ENCODE data around the gene NR3C2. TPM values are rescaled to one million over a fixed set of nuclear protein-coding genes. Genes with fewer than 3 reads are reported as not detected.

The NR3C2 gene
- total RNA-seq, 2 donors from 2014 or later, result 41.0 to 42.5 TPM

DNA sequence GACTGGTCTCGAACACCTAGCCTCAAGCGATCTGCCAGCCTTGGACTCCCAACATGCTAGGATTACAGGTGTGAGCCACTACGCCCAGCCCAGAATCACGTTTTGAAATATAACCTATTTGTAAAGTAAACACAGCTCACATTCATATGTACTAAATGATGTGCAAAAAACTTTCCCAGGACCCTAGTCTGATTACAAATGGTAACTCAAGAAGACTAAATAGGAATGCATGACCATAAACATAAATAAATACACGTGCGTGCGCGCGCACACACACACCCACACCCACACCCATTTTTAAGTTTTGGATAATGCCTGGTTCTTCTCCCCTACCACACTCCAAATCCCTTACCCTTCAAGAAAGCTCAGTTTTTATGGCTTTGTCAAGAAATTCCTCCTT lies 163.9 kb downstream of the NR3C2 start:
- peaks cover 2% of the 10 kb centered on the region for H3K36me3 Mint-ChIP-seq (ENCODE audit: low read depth)
- H3K9me3 ChIP-seq (ENCODE audit: control insufficient read depth, low read length, poor library complexity, severe bottlenecking), result no peaks in the 10 kb centered on the region
- DNase-seq (no peak), ATAC-seq (no peak)
- H3K4me3 Mint-ChIP-seq, result no peak overlapping the region
- no peaks in the 10 kb centered on the region for H3K27me3 Mint-ChIP-seq
- H3K4me1 Mint-ChIP-seq, result peaks cover 21% of the 10 kb centered on the region
- no peak overlapping the region for H3K27ac Mint-ChIP-seq

DNA sequence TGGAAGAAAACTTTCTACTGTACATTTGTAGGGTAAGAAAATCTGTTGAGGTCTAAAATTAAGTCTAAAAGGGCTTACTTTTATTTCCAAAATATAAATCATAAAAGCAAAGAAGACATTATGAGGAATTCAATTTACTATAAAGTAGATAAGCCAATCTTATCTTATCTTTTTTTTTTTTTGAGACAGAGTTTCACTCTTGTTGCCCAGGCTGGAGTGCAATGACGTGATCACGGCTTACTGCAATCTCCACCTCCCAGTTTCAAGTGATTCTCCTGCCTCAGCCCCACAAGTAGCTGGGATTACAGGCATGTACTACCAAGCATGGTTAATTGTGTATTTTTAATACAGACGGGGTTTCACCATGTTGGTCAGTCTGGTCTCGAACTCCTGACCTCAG lies 166.9 kb downstream of the NR3C2 start:
- ATAC-seq (no peak), DNase-seq (no peak)
- H3K9me3 ChIP-seq (ENCODE audit: control insufficient read depth, low read length, poor library complexity, severe bottlenecking), result no peaks in the 10 kb centered on the region
- H3K27ac Mint-ChIP-seq, result no peak overlapping the region
- peaks cover 17% of the 10 kb centered on the region for H3K4me1 Mint-ChIP-seq
- no peak overlapping the region for H3K4me3 Mint-ChIP-seq
- peaks cover 2% of the 10 kb centered on the region for H3K36me3 Mint-ChIP-seq (ENCODE audit: low read depth)
- no peaks in the 10 kb centered on the region for H3K27me3 Mint-ChIP-seq

DNA sequence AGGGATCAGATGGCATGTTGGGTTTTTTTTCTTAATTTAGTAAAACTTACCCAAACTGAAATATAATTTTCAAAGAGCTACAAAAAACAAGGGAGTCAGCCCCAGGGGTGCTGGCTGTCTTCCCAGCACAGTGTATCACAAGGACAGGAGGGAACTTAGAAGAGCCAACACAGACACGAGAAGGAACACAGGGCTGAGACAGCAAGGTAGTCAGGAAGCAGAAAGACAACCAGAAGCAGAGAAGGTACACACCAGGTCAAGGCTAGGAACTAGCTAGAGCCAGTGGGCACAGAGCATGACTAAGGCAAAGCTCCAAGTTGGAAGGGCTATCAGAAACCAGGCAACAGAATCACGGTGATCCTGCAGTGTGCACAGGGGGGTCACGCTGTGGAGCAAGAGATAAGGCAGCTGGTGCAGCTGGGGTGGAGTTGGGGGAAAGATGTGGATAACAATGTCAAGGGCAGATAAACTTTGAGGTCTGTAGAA lies 168.7 kb downstream of the NR3C2 start:
- H3K9me3 ChIP-seq (ENCODE audit: control insufficient read depth, low read length, poor library complexity, severe bottlenecking), result no peaks in the 10 kb centered on the region
- H3K4me3 Mint-ChIP-seq, result no peak overlapping the region
- H3K27me3 Mint-ChIP-seq, result no peaks in the 10 kb centered on the region
- H3K4me1 Mint-ChIP-seq, result peaks cover 24% of the 10 kb centered on the region
- H3K27ac Mint-ChIP-seq, result no peak overlapping the region
- H3K36me3 Mint-ChIP-seq (ENCODE audit: low read depth), result peaks cover 2% of the 10 kb centered on the region
- no peak for DNase-seq
- no peak for ATAC-seq

DNA sequence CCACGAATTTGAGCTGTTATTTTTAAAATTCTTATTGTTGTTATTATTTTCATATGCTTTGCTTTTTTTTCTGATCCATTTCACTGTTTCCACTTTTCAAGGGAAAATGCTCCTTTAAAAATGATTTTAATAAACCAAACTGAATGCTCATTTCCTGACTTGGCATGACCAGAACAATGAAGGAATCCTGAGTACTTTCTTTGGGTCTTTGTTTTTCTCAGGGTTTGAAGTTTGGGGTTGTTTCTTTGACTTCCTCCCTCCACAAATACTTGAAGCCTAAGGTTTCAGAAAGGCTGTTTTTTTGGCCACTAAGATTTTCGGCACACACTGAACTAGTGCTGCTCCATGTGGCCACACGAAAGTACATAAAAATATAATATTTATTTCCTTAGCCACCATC lies 171.0 kb downstream of the NR3C2 start:
- no peaks in the 10 kb centered on the region for H3K9me3 ChIP-seq (ENCODE audit: control insufficient read depth, low read length, poor library complexity, severe bottlenecking)
- ATAC-seq (no peak), DNase-seq (no peak)
- Mint-ChIP-seq H3K27me3 (no peaks in the 10 kb centered on the region), H3K4me1 (peaks cover 22% of the 10 kb centered on the region), H3K4me3 (no peak overlapping the region), H3K27ac (peak overlapping the region; percentile 39), H3K36me3 (ENCODE audit: low read depth) (peaks cover 2% of the 10 kb centered on the region)

DNA sequence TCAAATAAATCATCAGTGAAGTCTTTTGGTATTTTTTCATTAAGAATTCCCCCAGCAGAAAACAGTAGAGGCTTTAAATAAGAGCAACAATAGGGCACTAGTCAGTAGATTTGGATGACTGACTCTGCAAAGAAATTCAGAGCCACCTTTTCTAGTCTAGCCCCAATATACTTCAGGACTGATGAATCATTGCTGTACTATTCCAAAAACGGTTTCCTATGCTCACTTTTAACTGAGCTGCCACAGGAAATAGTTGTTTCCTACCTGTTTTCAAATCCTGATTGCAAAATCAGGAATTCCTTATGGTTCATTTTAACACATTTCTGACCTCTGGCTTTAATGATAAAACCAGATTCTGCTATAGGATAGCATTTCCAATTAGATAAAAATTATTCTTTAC lies 171.6 kb downstream of the NR3C2 start:
- Mint-ChIP-seq H3K4me3 (no peak overlapping the region), H3K36me3 (ENCODE audit: low read depth) (peaks cover 2% of the 10 kb centered on the region), H3K4me1 (peaks cover 24% of the 10 kb centered on the region), H3K27me3 (no peaks in the 10 kb centered on the region), H3K27ac (no peak overlapping the region)
- ATAC-seq, result no peak
- no peaks in the 10 kb centered on the region for H3K9me3 ChIP-seq (ENCODE audit: control insufficient read depth, low read length, poor library complexity, severe bottlenecking)
- no peak for DNase-seq

DNA sequence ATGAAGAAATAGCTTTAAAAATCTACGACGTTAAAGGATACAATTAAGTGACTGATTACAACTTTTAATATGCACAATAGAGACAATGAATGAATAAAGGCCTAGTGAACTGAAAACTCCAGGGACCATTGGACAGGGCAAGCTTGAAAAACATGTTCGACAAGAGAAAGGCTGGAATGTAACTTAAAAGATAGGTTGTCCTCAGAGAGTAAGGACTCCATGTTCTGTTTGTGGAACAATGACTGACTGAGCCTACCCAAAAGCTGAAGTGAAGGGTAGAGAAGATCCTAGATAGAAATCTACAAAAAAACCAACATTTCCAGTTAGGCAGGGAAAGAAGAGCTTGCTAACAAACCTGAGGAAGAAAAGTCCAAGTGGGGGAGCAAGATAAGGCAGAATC lies 173.4 kb downstream of the NR3C2 start:
- Mint-ChIP-seq H3K4me1 (peaks cover 21% of the 10 kb centered on the region), H3K4me3 (no peak overlapping the region), H3K27me3 (no peaks in the 10 kb centered on the region), H3K27ac (no peak overlapping the region), H3K36me3 (ENCODE audit: low read depth) (peaks cover 2% of the 10 kb centered on the region)
- no peaks in the 10 kb centered on the region for H3K9me3 ChIP-seq (ENCODE audit: control insufficient read depth, low read length, poor library complexity, severe bottlenecking)
- DNase-seq (no peak), ATAC-seq (no peak)

DNA sequence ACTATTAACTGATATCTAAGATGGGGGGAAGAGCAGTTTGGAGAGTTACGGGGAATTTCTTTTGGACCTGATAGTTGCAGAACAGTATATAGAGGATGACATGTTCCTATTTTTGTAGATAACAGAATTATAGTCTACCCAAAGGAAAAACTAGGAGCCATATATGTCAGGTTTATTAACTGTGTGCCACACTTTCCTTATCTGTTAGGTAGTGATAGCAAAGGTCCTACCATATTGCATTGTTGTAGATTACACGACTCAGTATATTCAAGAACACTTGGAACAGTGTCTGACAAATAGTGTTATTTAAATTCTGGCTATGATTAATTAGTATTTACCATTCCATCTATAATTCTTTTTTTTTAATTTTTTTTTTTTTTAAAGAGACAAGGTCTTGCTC lies 175.3 kb downstream of the NR3C2 start:
- DNase-seq, result no peak
- H3K27me3 Mint-ChIP-seq, result no peaks in the 10 kb centered on the region
- peaks cover 1% of the 10 kb centered on the region for H3K36me3 Mint-ChIP-seq (ENCODE audit: low read depth)
- no peaks in the 10 kb centered on the region for H3K9me3 ChIP-seq (ENCODE audit: control insufficient read depth, low read length, poor library complexity, severe bottlenecking)
- H3K4me3 Mint-ChIP-seq, result no peak overlapping the region
- ATAC-seq, result no peak
- H3K4me1 Mint-ChIP-seq, result peaks cover 13% of the 10 kb centered on the region
- H3K27ac Mint-ChIP-seq, result no peak overlapping the region

DNA sequence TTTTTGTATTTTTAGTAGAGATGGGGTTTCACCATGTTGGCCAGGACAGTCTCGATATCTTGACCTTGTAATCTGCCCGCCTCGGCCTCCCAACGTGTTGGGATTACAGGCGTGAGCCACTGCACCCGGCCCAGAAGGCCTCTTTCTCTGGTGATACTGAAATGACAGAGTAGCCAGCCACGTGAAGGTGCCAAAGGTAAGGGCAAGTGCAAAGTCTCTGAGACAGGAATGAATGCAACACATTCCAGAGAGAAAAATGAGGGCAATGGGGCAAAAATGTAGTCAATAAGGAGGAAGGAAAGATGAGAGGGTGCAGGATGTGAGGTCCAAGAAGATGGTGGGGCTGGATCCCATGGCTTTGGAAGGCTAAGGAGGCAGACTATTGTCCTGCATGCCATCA lies 176.0 kb downstream of the NR3C2 start:
- no peaks in the 10 kb centered on the region for H3K9me3 ChIP-seq (ENCODE audit: control insufficient read depth, low read length, poor library complexity, severe bottlenecking)
- no peak overlapping the region for H3K4me3 Mint-ChIP-seq
- H3K27ac Mint-ChIP-seq, result no peak overlapping the region
- H3K36me3 Mint-ChIP-seq (ENCODE audit: low read depth), result no peaks in the 10 kb centered on the region
- H3K27me3 Mint-ChIP-seq, result no peaks in the 10 kb centered on the region
- DNase-seq (no peak), ATAC-seq (no peak)
- H3K4me1 Mint-ChIP-seq, result peaks cover 10% of the 10 kb centered on the region

DNA sequence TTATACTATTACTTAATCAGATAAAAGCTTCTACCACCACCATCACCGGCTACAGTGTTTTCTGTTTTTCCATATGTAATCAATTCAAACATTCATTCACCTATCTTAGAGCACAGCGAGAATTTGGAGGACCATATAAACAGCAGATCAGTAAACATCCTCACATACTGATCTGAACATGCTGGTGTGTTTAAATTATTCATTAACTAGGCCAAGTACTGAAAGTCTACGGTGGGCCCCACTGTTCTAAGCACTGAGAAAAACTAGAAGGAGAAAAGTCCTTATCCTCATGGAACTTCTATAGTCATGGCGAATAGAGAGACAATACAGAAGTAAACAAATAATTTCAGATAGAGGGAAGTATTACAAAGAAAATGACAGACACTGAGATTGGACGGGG lies 176.6 kb downstream of the NR3C2 start:
- Mint-ChIP-seq H3K27ac (no peak overlapping the region), H3K4me3 (no peak overlapping the region), H3K36me3 (ENCODE audit: low read depth) (no peaks in the 10 kb centered on the region), H3K27me3 (no peaks in the 10 kb centered on the region), H3K4me1 (peaks cover 10% of the 10 kb centered on the region)
- no peak for ATAC-seq
- DNase-seq, result no peak
- no peaks in the 10 kb centered on the region for H3K9me3 ChIP-seq (ENCODE audit: control insufficient read depth, low read length, poor library complexity, severe bottlenecking)

DNA sequence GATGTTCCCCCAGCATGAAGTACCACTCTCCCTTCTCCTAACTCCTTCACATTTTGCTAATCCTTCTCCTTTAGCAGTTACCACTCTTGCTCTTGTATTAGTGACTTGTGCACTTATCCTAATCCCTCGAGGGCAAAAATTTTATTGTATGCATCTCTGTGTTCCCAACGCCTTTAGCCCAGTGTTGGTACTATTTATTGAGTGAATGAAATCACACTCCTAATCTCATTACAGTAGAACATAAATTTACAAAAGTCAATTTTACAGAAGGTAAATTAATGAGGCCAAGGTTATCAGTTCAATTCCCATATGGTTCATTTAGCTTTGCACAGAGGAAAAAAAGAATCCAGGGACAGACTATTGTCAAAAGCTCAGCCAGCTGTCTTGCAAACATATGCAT lies 178.4 kb downstream of the NR3C2 start:
- H3K27me3 Mint-ChIP-seq, result no peaks in the 10 kb centered on the region
- no peak for ATAC-seq
- H3K4me1 Mint-ChIP-seq, result peaks cover 6% of the 10 kb centered on the region

DNA sequence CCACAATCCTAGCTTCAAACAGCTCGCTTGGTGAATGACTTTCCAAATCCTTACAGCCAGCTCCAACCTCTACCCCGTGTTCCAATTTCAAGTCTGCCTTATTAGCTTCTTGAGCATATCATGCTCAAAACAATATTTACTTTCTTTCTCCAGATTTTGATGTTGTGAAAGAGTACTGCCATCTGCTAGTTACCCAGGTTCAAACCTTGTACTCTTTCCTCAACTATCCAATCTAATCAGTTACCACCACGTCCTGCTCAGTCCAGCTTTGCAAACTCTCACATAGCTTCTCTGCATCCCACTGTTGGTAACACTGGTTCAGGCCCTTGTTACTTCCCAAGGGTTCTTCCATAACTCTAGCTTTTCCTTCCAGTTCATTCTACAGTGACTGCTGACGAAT lies 179.1 kb downstream of the NR3C2 start:
- no peaks in the 10 kb centered on the region for H3K36me3 Mint-ChIP-seq (ENCODE audit: low read depth)
- ATAC-seq (no peak), DNase-seq (no peak)
- no peak overlapping the region for H3K4me3 Mint-ChIP-seq
- H3K27ac Mint-ChIP-seq, result no peak overlapping the region
- H3K27me3 Mint-ChIP-seq, result no peaks in the 10 kb centered on the region
- no peaks in the 10 kb centered on the region for H3K9me3 ChIP-seq (ENCODE audit: control insufficient read depth, low read length, poor library complexity, severe bottlenecking)
- H3K4me1 Mint-ChIP-seq, result peaks cover 4% of the 10 kb centered on the region

More for the DNA sequence above, 178.4 kb downstream of the NR3C2 start:
- Mint-ChIP-seq H3K27ac (no peak overlapping the region), H3K36me3 (ENCODE audit: low read depth) (no peaks in the 10 kb centered on the region), H3K4me3 (no peak overlapping the region)
- H3K9me3 ChIP-seq (ENCODE audit: control insufficient read depth, low read length, poor library complexity, severe bottlenecking), result no peaks in the 10 kb centered on the region
- DNase-seq, result no peak

DNA sequence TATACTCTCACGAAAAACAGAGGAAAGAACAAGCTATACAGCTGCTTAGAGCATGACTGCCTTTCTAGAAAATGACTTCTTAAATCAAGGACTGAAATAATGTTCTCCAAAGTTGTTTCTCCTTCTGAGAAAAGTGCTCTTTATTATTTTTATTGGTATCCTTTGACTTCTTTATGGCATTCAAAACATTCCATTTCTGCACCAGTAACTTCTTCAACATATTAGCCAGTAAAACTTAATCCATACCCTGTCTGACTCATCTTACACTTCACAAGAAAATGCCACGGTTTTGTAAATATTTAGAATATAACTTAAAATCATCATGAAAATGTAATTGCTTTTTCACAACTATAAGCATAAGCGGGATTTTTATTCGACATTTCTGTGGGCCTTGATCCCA lies 180.4 kb downstream of the NR3C2 start:
- no peaks in the 10 kb centered on the region for H3K9me3 ChIP-seq (ENCODE audit: control insufficient read depth, low read length, poor library complexity, severe bottlenecking)
- no peak for DNase-seq
- Mint-ChIP-seq H3K27ac (no peak overlapping the region), H3K4me3 (no peak overlapping the region), H3K4me1 (peaks cover 5% of the 10 kb centered on the region), H3K27me3 (no peaks in the 10 kb centered on the region), H3K36me3 (ENCODE audit: low read depth) (no peaks in the 10 kb centered on the region)
- no peak for ATAC-seq

DNA sequence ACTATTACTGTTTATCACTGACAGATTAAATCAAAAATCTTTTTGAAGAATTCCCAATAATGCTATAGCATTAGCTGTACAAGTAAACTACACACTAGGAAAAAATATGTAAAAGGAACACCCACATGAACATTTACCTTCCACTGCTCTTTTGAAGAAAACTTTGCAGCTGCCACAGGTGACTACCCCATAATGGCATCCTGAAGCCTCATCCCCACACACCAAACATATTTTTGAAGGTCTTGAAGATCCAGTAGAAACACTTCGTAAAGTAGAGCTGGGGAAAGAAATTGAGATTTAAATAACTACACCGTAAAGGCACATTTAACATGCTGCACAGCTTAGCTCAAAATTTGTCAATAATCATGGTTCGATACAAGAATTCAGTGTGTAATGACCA lies 182.4 kb downstream of the NR3C2 start:
- ATAC-seq (no peak), DNase-seq (no peak)
- Mint-ChIP-seq H3K27ac (no peak overlapping the region), H3K27me3 (no peaks in the 10 kb centered on the region), H3K4me1 (peaks cover 8% of the 10 kb centered on the region), H3K4me3 (no peak overlapping the region), H3K36me3 (ENCODE audit: low read depth) (no peaks in the 10 kb centered on the region)
- no peaks in the 10 kb centered on the region for H3K9me3 ChIP-seq (ENCODE audit: control insufficient read depth, low read length, poor library complexity, severe bottlenecking)

DNA sequence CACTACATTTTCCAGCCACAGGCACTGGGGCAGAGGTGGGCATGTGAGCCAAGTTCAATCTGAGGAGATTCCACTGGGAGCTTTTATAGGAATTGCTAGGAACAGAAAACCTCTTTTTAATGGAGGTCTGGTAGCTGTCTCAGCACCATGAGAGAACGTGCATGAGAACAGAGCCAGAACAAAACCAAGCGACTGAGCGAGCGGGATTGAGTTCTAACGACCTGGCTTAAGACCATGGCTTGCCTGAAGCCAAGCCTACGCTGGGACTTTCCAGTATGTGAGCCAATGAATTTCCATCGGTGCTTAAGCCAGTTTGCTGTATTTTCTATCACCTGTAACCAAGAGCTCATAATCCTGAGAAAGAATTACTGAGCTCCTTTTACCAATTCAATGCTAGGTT lies 183.7 kb downstream of the NR3C2 start:
- ATAC-seq, result no peak
- Mint-ChIP-seq H3K4me3 (no peak overlapping the region), H3K36me3 (ENCODE audit: low read depth) (no peaks in the 10 kb centered on the region), H3K4me1 (peaks cover 15% of the 10 kb centered on the region), H3K27ac (no peak overlapping the region), H3K27me3 (no peaks in the 10 kb centered on the region)
- H3K9me3 ChIP-seq (ENCODE audit: control insufficient read depth, low read length, poor library complexity, severe bottlenecking), result no peaks in the 10 kb centered on the region
- no peak for DNase-seq

DNA sequence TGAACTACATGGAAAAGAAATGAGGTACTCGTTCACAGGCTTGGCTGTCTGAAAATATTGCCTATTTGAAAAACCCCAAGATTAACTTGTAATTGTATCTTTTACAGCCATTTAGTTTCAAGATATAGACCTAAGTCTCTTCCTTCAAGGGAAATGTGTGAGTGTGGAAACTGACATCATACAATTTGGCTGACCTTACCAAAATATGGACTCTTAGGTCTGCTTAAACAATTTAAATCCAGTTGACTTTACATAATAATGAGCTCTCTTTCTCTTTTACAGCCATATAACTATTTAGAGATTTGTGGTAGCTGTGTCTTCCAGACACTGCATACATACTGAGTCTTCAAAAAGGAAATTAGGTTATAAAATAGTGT lies 186.9 kb downstream of the NR3C2 start:
- H3K27me3 Mint-ChIP-seq, result no peaks in the 10 kb centered on the region
- H3K36me3 Mint-ChIP-seq (ENCODE audit: low read depth), result no peaks in the 10 kb centered on the region
- H3K4me1 Mint-ChIP-seq, result peaks cover 25% of the 10 kb centered on the region
- no peaks in the 10 kb centered on the region for H3K9me3 ChIP-seq (ENCODE audit: control insufficient read depth, low read length, poor library complexity, severe bottlenecking)
- ATAC-seq (no peak), DNase-seq (no peak)
- H3K4me3 Mint-ChIP-seq, result no peak overlapping the region
- H3K27ac Mint-ChIP-seq, result peak overlapping the region; percentile 21

All from T-helper 17 cell (primary cell).